CD4-positive, alpha-beta T cell treated with Interleukin-4 for 4 hours (primary cell): ENCODE measurements around the gene CACHD1.

Experiments
- DNase-seq: peaks from one replicate; pipeline ENCODE4 v3.0.0-alpha.2; 2020

CACHD1 gene

DNA sequence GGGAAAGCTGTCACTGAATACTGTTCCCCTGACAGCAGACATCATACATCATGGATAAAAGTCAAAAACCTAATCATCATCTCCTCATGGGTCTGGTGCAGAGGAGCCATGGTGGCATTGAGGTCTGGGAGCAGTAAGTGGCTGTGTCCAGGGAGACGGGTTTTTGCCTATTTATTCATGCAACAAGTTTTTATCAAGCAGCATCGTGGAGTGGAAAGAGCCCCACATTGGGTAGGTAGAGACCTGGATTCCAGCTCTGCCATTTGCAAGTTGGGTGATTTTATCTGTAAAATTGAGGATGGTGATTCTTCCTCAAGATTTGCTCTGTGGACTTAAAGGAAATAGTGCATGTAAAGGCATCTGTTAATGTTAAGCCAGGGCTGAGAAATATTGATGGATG is 4.2 kb downstream of the CACHD1 start:
- DNase-seq, result no peak

DNA sequence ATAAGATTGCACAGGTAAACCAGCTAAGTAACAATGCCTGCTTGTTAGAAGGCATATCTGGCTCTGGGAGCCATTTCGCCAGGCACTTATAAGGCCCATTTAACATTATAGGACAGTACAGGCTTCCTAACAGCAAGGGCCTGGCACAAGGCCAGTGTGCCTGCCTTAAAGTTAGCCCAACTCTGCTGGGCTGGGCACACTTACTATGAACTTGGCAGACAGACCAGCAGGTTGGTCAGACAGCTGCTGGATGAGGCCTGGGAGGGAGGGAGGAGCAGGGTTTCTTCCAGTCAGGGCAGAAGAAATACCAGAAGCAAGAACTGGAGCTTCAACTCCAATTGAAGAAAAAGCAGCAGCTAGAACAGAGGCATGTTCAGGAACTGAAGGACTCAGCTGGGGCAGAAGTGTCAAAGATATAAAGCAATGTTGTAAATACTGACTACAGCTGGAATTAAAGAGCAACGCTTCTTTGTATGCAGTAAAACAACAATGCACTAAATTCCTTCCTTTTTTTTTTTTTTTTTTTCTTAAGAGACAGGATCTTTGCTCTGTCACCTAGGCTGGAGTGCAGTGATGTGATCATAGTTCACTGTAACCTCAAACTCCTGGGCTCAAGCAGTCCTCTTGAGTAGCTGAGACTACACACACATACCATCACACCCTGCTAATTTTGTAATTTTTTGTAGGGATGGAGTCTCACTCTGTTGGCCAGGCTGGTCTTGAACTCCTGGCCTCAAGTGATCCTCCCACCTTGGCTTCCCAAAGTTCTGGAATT is 4.9 kb downstream of the CACHD1 start:
- DNase-seq, result no peak

GRCh38 chr1:64476251-64476952 is 6.5 kb downstream of the CACHD1 start:
- DNase-seq, result no peak

GRCh38 chr1:64478594-64479470 is 8.9 kb downstream of the CACHD1 start:
- no peak for DNase-seq

DNA sequence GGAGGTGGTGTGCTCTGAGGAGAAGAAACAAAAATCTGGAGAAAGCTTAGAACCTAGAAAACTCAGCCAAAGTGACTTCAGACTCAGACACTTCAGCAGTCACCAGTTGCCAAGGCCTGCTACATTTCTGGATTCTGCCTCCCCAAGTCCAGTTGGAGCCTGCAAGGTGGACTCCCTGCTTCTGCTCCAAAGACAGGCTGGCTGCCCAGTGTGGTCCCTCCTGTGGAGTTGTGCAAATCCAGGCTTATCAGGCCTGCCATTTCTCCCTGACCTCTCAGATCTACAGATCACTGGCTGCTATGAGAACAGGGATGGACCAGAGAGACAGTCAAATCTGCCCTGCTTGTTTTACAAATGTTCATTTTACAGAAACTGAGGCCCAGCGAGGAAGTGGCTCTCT is 9.9 kb downstream of the CACHD1 start:
- DNase-seq, result no peak

GRCh38 chr1:64480999-64481772 is 11.3 kb downstream of the CACHD1 start:
- DNase-seq, result no peak

DNA sequence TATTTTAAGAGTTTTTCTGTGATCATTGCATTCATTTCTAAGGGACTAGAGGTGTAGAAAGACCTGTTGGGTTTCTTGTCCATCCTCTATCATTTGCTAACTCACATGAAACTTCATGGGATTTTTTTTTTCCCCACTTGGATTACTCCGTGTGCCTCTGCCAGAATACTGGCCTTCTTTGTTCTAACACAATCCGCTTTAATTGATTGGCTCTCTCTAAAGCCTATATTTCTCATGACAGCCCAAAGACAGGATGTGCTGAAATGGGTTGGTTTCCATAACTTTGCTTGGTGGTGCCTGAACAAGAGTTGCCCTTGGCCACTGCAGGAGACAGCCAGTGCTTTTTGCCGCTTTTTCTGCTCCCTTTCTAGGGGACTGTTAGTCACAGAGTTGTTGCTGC is 12.2 kb downstream of the CACHD1 start:
- DNase-seq, result no peak

- no peak for DNase-seq
These were observed 12.8 kb downstream of the CACHD1 start for GRCh38 chr1:64482720-64483119.

DNA sequence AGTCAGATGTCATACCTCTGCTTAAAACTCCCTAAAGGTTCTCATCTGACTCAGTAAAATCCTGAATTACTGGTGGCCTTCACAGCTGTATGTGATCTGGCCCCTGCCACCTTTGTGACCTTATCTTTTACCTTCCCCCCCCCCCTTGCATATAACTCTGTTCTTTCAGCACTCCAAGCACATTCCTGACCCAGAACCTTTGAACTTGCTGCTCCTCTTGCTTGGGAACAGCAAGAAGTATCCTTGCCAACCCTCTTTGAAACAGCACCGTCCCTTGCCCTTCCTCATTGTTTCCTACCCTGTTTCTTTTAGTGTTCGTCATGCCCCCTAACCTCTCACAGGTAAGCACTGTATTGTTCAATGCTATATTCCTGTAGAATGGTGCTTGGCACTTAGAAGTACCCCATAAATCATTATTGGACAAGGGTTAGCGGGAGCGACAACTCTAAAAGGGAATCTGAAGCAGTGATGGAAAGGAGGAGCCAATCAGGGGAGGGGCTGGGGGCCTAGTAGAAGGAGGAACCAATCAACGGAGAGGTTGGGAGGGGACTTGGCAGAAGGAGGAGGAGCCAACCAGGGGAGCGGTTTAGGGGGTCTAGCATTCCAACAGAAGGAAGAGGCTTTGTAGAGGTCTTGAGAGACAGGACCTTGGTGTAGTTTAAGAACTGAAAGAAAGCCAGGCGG is 13.9 kb downstream of the CACHD1 start:
- DNase-seq, result no peak

GRCh38 chr1:64484651-64485050 is 14.7 kb downstream of the CACHD1 start:
- DNase-seq, result no peak

- DNase-seq, result no peak
These were observed 16.3 kb downstream of the CACHD1 start for GRCh38 chr1:64486193-64486592.

GRCh38 chr1:64487061-64487460 is 17.1 kb downstream of the CACHD1 start:
- DNase-seq, result no peak

DNA sequence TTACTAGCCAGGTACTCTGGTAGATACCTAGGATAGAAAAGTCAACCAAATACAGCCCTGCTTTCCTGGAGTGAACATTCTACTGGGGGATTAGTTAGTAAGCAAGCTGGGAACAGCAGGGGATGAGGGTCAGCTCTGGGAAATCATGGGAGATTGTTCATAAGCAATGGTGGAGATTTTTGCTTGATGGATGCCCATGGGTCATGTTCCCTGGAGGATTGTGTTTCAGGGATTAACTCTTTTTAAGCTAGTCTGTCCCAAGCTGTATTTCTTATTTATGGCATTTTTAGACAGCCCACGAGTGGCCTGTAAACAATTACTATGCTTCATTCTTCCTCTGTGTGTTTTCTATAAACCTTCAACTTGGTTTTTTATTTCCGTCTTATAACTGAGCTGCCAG is 18.9 kb downstream of the CACHD1 start:
- DNase-seq, result no peak

- DNase-seq, result no peak
These were observed 19.8 kb downstream of the CACHD1 start for GRCh38 chr1:64489707-64490106.

DNA sequence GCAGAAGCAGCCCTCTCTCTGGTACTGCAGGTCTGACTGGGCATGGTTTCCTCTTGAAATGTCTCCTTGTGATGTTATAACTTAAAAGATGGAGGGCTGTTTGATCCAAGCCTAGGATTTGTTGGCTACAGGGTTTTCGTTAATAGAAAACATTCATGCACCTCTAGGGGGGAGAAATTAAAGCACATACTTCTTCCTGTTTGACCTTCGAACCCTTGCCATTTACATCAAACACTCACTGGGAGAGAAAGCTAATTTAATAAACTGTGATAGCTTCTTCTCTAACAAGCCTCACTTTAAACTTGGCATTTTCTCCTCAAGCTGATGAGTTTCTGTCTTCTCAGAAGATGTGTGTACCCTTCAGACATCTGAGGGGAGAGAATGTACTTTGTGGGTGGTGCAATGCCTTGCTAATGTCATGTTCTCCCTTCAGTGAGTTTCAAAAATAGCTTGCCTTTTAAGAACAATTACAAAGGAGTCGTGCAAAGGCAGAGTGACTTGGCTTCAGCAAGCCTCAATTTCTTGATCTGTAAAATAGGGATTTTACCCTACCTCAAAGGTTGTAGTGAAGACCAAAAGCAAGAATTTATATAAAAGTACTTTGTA is 20.4 kb downstream of the CACHD1 start:
- no peak for DNase-seq

GRCh38 chr1:64492424-64492823 is 22.5 kb downstream of the CACHD1 start:
- no peak for DNase-seq

DNA sequence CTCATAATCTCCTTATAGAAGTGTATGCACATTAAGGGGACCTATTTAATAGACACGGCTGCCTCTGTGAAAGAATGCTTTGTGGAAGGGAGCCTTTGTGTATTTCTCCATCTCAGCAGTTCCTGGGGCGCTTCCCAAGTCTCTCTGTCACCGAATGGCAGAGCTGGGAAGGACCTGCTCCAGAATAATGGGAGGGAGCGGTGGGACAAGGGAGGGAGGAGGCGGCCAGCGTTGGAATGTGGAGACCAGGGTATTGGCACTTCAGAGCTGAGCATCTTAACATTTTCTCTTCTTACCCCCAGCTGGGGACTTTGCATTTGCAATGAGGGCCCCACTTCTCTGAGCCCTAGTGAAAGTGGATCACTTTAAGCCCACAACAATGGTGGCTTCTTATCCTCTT is 23.9 kb downstream of the CACHD1 start:
- no peak for DNase-seq

DNA sequence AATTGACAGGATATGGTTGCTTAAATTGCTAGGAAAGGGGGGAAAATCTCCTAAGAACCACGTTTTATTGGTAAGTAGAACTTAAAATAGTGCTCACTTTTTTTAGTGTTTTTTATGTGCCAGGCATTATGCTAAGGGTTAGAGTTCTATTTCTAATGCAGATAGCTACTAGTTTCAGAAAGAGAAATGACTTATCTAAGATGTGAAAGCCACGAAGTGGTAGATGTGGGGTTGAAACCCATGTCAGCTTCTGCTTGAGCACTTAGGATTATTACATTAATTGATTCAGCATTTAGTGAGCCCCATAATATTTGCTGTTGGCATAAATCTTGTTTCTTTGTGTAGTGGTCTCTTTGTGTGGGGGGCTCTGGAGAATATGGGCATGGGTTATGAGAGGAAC is 24.7 kb downstream of the CACHD1 start:
- no peak for DNase-seq

DNA sequence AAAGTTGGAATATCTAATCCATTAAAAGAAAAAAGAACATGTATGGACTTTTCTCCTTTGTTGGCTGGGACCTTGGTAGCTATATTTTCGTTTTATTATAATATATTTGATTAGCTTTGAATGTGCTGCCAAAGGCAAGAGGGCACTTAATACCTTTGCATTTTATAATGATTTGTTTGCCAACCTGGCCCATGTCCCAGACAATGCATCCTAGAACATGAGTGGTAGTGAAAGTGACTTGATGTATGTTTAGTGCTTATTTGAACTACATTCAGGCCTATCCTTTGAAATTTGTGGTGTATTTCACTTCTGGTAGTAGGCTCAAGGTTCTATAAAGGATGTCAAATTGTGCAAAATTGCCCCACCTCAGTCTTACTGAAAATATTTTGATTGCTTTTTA is 25.9 kb downstream of the CACHD1 start:
- DNase-seq, result no peak

DNA sequence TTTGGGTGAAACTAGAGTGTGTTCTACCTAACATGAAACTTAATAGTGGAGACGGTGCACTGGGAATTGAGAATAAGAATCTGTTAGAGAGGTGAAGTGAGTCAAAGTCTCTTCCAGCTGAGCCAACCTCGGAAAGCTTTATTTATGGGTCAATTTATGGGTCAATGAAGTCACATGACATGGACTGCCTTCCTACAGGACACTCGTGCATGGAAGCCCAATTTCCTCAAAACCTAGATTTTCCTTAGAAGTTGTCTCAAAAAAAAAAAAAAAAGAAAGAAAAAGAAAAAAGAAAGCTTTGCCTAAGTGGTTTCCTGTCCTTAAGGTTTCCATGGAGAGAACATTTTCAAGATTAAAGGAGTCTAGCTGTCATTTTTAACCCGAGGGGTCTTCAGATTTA is 26.7 kb downstream of the CACHD1 start:
- no peak for DNase-seq

DNA sequence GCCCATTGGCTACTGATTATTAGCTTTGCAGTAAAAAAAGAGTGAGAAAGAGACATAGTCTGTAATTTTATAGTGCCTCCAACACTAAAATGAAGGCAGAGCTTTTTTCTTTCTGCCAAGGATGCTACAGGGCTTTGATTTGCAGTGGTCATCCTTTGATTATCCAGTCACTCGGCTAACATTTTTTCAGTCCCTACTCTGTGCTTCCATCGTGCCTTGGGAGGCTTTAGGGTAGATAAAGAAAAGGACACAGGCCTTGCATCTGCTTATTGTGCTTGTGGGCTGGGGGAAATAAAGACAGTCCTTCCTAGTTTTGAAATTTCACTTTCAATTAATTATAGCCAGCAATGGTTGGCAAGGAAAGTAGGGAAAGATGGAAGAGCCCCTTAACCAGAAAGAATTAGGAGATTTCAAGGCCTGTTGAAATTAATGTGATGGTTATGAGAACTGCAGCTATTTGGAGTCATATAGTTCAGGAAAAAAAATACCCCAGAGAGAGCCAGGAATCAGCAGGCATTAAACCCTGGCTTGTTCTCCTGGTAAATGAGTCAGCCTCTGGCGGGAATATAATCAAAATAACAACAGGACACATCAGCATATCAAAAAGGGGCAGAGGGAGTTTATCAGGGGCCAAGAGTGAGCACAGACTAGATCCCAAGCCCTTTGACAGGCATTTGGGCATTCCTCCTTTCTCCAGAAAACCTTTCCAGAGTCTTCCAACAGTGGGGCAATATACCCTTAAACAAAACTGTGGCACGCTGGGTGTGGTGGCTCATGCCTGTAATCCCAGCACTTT is 27.4 kb downstream of the CACHD1 start:
- no peak for DNase-seq
